OCI-LY1 (cell line): ENCODE results near the gene MICALL2.

Source experiments
- CTCF ChIP-seq: fragments of 200-600 bp; sonication (generic), shearing (Covaris generic); IDR thresholded peaks from 2 replicates; pipeline ENCODE4 v1.5.1; 2017; ENCODE audit warnings: mild to moderate bottlenecking, antibody characterized with exemption, low read length, moderate library complexity, mixed read lengths
- EZH2 ChIP-seq: fragments of 200-600 bp; sonication (generic), shearing (Covaris generic); IDR thresholded peaks from 2 replicates; pipeline ENCODE4 v1.8.0; 2017; ENCODE audit warnings: borderline replicate concordance, mixed run types, mild to moderate bottlenecking, antibody characterized with exemption, low read length, moderate library complexity, mixed read lengths

GRCh38 chr7:1494447-1494846 lies 35.2 kb upstream of the MICALL2 start:
- TF ChIP-seq CTCF (no peak), EZH2 (no peak)
